GM21529 (cell line): ENCODE results near the gene RNF157.
"Not testable (repeated sequence)": the region's sequence is repeated elsewhere in the genome, so short reads cannot be mapped to it uniquely, and the experiment has no call there.

Experiments
- ATAC-seq: cut with Tn5 transposase; IDR thresholded peaks from one replicate; pipeline ENCODE4 v1.9.1; 2021; ENCODE audit not compliant: unreplicated experiment

Gene RNF157

DNA sequence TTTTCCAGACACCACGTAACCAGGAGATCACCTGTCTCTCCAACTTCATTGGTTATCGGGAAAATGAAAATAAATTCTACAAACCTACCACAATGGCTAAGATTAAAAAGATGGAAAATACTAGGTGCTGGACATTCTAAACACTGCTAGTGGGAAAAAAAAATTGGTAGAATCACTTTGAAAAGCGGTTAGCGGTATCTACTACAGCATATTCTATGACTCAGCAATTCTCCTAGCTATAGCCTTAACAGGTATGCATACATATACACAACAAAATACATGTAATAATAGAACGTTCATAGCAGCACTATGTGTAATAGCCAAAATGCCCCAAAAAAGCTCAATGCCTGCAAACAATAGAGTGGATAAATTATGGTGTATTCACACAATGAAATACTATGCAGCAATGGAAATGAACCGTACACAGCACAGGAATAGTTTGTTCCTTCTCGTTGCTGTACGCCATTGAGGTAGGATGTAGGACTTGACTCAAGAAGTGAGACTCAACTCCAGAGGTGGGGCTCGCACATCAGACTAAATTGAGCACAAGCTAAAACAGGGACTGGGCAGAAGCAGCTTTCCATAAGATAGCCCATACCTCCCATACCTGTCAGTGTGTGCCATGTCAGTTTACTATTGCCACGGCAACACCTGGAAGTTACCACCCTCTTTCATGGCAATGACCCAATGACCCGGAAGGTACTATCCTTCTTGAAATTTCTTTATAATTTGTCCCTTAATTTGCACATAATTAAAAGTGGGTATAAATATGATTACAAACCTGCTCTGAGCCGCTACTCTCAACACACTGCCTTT, 44.8 kb downstream of the RNF157 start:
- no peak for ATAC-seq

GRCh38 chr17:76193591-76193990, 46.7 kb downstream of the RNF157 start:
- no peak for ATAC-seq

DNA sequence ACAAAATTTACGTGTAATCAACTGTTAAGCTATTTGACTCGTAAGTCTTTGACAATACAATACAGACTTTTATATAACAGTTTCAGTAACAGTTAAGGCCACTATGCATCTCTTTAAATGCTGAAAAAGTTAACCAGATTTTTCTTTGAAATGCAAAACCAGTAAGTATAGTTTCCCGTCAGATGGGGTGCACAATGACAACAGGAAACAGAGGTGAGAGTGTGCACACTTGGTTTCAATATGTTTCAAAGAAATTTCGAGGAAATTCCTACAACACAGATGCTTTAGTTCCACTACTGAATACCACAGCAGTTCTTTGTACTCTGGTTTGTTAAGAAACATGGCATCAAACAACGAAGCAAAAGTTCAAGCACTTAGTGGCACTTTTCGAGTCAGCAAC, 48.4 kb downstream of the RNF157 start:
- peak; percentile 55 for ATAC-seq

DNA sequence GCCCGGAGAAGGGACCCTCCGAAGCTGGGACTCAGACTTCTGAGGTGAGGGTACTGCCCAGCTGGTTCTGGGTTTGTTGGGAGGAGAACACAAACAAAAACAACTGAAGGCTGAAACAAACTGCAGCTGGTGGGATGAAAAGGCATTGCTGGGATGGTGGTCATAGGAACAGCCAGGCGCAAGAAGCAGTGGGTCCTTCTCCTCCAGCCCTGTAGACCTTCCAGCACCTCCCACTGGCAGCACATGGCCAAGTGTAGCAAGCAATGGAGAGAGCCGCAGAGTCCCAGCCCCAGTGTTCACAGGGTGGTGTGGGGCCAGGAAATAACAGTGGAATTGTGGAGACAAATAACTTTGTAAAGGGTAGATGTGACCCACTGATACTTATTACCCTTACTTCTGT, 50.6 kb downstream of the RNF157 start:
- no peak for ATAC-seq

DNA sequence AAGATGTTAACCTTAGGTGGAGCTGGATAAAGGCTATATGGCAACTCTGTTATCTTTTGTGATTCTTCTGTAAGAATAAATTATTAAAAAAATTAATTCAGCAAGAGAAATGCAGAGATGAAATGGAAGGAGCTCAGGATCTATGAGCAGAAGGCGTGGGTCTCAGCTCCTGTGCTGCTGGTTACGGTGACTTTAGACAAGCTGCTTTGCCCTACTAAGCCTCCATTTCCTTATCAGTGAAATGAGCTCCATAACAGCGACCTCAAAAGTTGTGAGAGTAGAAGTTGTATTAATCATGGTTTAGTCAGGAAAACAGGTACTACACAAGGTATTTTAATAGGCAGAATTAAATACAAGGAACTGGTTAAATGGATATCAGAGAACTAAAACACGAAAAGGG, 51.0 kb downstream of the RNF157 start:
- no peak for ATAC-seq

- no peak for ATAC-seq
Observed at GRCh38 chr17:76188213-76189016, 51.9 kb downstream of the RNF157 start.

GRCh38 chr17:76186774-76187173, 53.5 kb downstream of the RNF157 start:
- ATAC-seq = not testable (repeated sequence)

- ATAC-seq = no peak
Observed at GRCh38 chr17:76184290-76184689, 56.0 kb downstream of the RNF157 start.

DNA sequence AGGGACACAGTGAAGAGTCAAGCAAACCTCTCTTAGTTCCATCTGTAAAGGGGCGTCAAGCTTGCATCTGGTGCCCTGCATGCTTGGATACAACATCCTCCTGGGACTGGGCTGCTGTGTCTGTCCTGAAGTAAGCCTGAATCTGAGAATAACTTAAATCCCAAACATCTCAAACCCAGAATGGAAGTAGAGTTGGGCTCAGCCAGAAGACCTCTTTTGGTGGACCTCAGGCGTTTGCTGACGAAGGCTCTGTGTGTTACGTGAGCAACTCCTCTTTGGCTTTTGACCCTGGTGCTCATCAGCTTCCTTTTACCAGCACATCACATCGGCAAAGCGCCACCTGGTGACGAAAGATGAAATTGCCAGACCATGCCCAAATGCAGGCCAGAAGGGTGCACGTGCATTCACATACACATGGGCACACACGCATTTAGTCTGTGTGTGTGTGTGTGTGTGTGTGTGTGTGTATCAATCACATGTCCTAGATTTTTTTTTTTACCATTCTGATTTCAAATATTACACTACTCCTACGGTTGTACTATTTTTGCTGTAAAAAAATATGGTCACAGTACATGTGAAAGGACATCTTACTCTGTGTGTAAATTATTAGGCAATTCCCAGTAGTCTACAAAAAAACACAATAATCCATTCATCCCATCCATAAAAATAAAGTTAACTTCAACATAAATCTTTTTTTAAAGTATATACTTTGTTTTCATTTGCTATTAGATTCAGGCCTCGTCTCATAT, 58.1 kb downstream of the RNF157 start:
- ATAC-seq = peak; percentile 56

- no peak for ATAC-seq
Observed at GRCh38 chr17:76179496-76180467, 60.5 kb downstream of the RNF157 start.

DNA sequence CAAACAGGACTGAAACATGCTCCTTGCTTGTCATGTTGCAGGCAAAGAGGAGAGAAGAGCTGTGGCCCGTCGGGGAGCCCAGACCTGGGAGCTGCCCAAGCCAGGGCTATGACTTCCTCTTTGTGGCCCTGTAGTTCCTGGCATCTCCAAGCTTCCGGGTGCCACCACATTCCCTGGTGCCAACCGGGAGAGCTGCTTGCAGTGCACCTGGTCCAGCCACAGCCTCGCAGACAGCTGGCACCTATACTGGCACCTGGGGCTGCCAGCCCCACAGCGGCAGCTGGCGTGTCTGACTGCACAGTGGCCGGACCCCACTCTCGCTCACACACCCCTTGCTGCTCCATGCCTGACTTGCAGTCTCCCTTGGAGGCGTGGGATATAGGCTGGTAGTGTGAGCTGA, 62.2 kb downstream of the RNF157 start:
- ATAC-seq = no peak

DNA sequence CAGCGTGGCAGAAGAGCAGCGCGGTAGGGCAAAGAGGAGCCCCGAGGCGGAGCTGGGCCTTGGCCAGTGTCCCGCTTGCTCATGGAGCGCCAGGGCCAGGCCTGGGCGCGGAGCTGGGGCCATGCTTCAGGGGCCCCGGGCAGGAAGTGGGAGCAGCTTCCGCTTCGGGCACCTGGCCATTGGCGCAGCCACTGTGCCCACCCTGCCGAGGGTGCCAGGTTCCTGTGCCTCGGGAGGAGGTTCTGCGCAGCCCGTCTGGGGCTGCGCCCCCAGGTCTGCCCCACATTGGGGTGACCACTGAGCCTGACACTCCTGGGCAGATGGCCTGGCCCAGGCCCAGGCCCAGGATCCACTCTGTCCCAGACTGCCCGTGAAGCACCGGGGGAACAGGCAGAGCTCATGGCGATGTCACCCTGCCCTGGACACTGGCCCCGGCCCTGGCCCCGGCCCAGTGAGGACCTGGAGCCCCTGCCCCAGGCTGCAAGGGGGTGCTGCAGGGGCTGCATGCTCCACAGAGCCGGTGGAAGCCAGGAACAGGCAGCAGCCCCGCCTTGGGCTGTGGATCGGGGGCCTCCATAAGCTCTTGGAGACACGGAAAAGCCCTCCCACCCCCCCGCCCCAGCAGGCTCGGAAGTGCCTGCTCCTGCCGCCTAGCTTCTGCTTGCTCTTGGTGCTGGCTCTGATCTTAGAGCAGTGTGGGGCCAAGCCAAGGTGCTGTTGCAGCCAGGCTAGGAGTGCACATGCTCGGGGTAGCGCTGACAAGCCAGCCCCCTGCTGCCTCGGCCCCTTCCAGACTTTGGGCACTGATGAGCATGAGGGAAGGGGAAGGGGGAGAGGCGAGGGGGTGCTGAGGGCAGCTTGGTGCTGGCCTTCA, 63.4 kb downstream of the RNF157 start:
- no peak for ATAC-seq

- ATAC-seq = no peak
Observed at GRCh38 chr17:76174037-76174436, 66.3 kb downstream of the RNF157 start.

- no peak for ATAC-seq
Observed at GRCh38 chr17:76173474-76173873, 66.8 kb downstream of the RNF157 start.

- ATAC-seq = no peak
Observed at GRCh38 chr17:76171706-76172105, 68.6 kb downstream of the RNF157 start.

GRCh38 chr17:76170114-76170513, 70.2 kb downstream of the RNF157 start:
- ATAC-seq = no peak

GRCh38 chr17:76166906-76167305, 73.4 kb downstream of the RNF157 start:
- no peak for ATAC-seq

DNA sequence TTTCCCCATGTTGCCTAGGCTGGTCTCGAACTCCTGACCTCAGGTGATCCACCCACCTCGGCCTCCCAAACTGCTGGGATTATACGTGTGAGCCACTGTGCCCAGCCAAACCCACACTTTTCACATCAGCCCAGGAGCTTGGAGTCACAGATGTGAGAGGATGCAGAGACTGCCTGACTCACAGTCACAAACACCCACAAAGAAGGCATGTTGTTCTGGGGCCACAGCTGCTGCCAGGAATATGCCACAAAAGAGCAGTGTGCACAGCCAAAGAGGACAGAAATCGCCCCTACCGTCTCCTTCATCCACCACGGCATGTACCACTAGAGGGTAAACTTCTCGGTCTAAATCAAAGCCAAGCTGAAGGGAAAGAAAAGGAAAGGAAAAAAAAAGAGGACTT, 74.1 kb downstream of the RNF157 start:
- ATAC-seq = no peak

DNA sequence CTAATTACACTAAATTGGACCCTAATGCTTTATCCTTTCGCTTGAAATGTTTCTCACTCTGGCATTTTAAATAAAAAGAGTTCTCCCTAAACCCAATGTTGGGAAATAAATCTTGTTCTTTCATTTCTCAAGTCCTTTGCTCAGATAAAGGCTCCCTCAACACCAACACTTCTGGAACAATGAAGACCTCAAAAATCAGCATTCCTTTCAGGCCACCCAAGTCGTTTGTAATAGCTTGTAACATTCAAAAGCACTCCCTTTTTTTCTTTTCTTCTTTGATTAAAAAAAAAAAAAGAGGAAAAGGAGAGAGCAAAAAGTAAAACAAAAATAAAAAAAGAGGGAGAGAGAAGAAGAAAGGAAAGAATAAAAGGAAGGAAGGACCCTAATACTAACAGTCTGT, 76.0 kb downstream of the RNF157 start:
- no peak for ATAC-seq
